ENCODE data around the gene BLACAT1. TPM values are rescaled to one million over a fixed set of nuclear protein-coding genes. Genes with fewer than 3 reads are reported as not detected.
A peak's percentile ranks its signal among the peaks of the same experiment; 100 is the strongest.

BLACAT1 gene
- total RNA-seq, 4 donors from 2014 or later: 0.48 TPM; not detected in 3

DNA sequence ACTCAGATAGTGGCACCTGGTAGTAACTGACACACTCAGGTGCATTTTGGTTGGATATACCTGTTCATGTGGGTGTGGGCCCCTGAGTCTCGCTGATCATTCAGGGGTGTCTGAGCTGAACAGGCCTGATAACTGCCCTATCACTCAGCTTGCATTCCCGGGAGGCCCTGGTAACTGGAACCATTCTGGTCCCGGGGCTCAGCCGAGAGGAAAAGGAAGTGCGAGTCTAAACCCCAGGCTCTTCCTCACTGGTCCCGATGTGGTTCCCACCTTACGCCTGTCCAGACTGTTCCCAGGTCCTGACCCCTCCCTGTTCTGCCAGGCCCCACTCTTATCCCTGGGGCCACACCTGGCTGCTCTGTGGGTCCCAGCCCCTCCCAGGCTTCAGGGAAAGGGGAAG, 36.9 kb upstream of the BLACAT1 start:
- no peak for DNase-seq
- H3K27ac ChIP-seq: peak overlapping the region in 2 of 4 donors; percentile 4 to 48
- H3K9me3 ChIP-seq: no peaks in the 10 kb centered on the region
- H3K27me3 ChIP-seq: no peaks in the 10 kb centered on the region
- peaks cover 11 to 34% (median 18%) of the 10 kb centered on the region in 4 donors for H3K4me1 ChIP-seq
- in situ Hi-C loops (cut with MboI; ENCODE audit: low pct_ligation_motif_present in 1 of 4, low pct_unique_long_range_greater_than_20kb in 1 of 4, low sequenced_read_pairs in 3 of 4) (no loop called here), intact Hi-C loops (cut with DNase I; ENCODE audit: low total_unique reads) (no loop called here)
- WGBS, 2 donors (ENCODE audit: low coverage in 1 of 2): 46% methylated on average over 7 of the region's 7 CpGs; no CpG with 5 or more reads in 1 of the 2 donors
- TF ChIP-seq POLR2AphosphoS5 (IDR thresholded peaks at IDR 0.05): no peak
- no peak for TF ChIP-seq POLR2A (IDR thresholded peaks at IDR 0.05)
- TF ChIP-seq EP300 (IDR thresholded peaks at IDR 0.05; ENCODE audit: low read depth): no peak
- TF ChIP-seq, protein P1, sequence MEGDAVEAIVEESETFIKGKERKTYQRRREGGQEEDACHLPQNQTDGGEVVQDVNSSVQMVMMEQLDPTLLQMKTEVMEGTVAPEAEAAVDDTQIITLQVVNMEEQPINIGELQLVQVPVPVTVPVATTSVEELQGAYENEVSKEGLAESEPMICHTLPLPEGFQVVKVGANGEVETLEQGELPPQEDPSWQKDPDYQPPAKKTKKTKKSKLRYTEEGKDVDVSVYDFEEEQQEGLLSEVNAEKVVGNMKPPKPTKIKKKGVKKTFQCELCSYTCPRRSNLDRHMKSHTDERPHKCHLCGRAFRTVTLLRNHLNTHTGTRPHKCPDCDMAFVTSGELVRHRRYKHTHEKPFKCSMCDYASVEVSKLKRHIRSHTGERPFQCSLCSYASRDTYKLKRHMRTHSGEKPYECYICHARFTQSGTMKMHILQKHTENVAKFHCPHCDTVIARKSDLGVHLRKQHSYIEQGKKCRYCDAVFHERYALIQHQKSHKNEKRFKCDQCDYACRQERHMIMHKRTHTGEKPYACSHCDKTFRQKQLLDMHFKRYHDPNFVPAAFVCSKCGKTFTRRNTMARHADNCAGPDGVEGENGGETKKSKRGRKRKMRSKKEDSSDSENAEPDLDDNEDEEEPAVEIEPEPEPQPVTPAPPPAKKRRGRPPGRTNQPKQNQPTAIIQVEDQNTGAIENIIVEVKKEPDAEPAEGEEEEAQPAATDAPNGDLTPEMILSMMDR (IDR thresholded peaks at IDR 0.05): no peak
- no peaks in the 10 kb centered on the region for H3K36me3 ChIP-seq
- H3K4me3 ChIP-seq: no peak overlapping the region

DNA sequence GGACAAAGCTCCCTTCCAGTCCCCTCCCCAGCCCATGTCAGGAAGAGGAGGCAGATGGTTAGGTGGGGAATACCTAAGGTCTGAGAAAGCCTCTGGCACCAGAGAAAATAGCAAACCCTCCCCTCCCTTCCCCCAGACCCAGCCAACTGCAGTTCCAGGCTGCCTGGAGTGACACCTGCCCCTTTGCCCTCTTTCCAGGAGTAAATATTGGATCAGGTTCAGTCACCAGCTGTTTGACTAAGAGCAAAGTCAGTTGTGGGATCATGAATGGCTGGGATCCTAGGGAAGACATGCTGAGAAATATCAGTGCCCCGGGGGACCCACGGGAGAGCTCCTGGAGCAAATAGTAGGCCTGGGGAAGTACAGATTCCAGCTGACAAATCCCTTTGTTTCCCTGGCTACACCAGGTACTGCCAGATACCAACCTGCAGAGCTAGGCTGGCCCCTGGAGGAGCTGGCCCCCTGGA, 36.4 kb upstream of the BLACAT1 start:
- Histone ChIP-seq H3K4me1 (peaks cover 11 to 34% (median 18%) of the 10 kb centered on the region in 4 donors), H3K27ac (peak overlapping the region in 2 of 4 donors; percentile 4 to 48), H3K4me3 (no peak overlapping the region), H3K36me3 (no peaks in the 10 kb centered on the region), H3K27me3 (no peaks in the 10 kb centered on the region), H3K9me3 (no peaks in the 10 kb centered on the region)
- TF ChIP-seq, protein P1 (IDR thresholded peaks at IDR 0.05): no peak
- TF ChIP-seq POLR2AphosphoS5 (IDR thresholded peaks at IDR 0.05) (no peak), POLR2A (IDR thresholded peaks at IDR 0.05) (no peak)
- intact Hi-C loops (cut with DNase I; ENCODE audit: low total_unique reads) (no loop called here), in situ Hi-C loops (cut with MboI; ENCODE audit: low pct_ligation_motif_present in 1 of 4, low pct_unique_long_range_greater_than_20kb in 1 of 4, low sequenced_read_pairs in 3 of 4) (no loop called here)
- DNase-seq: no peak
- 38% methylated on average over 2 of the region's 2 CpGs; no CpG with 5 or more reads in 1 of the 2 donors for WGBS, 2 donors (ENCODE audit: low coverage in 1 of 2)

DNA sequence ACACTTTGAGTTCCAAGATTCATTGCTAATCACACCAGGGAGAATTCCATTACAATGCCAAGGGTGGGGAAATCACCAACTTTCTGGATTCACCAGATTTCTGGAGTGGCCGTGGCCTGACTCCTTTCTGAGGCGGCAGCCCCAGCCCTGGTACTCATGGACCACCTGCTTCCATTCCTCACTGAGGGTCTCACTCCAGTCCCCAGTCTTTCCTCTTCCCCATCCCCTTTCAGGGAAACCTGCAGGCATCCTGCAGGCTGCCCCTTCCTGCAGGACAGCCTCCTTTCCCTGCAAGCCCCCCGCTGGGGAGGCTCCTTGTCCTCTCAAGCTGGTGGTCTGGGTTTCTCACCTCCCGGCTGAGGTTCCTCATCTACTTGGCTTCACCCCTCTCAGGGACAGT, 35.9 kb upstream of the BLACAT1 start:
- in situ Hi-C loops (cut with MboI; ENCODE audit: low pct_ligation_motif_present in 1 of 4, low pct_unique_long_range_greater_than_20kb in 1 of 4, low sequenced_read_pairs in 3 of 4): no loop called here
- Histone ChIP-seq H3K27me3 (no peaks in the 10 kb centered on the region), H3K4me1 (peaks cover 11 to 34% (median 18%) of the 10 kb centered on the region in 4 donors), H3K36me3 (no peaks in the 10 kb centered on the region), H3K4me3 (no peak overlapping the region), H3K9me3 (no peaks in the 10 kb centered on the region), H3K27ac (no peak overlapping the region)
- WGBS, 2 donors (ENCODE audit: low coverage in 1 of 2): 57 to 64% methylated on average over 1 to 4 of the region's 4 CpGs
- TF ChIP-seq POLR2AphosphoS5 (IDR thresholded peaks at IDR 0.05) (no peak), POLR2A (IDR thresholded peaks at IDR 0.05) (no peak), EP300 (IDR thresholded peaks at IDR 0.05; ENCODE audit: low read depth) (no peak)
- TF ChIP-seq, protein P1 (IDR thresholded peaks at IDR 0.05): no peak
- intact Hi-C loops (cut with DNase I; ENCODE audit: low total_unique reads): no loop called here
- DNase-seq: no peak

DNA sequence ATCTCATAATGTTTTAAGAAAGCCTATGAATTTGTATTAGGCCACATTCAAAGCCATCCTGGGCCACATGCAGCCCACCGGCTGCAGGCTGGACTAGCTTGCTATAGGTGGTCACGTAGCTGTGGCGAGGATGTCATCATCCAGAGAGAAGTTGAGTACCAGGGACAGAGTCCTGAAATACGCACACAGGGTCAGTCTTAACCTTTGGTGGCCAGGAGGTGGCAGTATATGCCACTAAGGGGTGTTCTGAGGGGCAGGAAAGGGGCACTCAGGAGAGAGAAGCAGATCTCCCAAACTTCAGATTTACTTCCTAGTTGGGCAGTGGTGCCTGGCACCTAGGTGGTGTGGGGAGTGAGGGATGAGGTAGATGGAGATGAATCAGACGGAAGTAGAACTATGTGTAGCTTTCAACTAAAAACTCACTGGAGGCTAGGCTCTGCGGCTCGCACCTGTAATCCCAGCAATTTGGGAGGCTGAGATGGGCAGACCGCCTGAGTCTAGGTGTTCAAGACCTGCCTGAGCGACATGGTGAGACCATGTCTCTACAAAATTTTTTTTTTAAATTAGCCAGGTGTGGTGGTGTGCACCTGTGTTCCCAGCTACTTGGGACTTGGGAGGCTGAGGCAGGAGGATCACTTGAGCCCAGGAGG, 32.4 kb upstream of the BLACAT1 start:
- WGBS, 2 donors (ENCODE audit: low coverage in 1 of 2): 0 to 38% methylated on average over 3 to 9 of the region's 9 CpGs
- intact Hi-C loops (cut with DNase I; ENCODE audit: low total_unique reads) (loop anchor here (2.0 kb wide), 1 partner anchor 37 kb away; no protein-coding TSS in a partner anchor), in situ Hi-C loops (cut with MboI; ENCODE audit: low pct_ligation_motif_present in 1 of 4, low pct_unique_long_range_greater_than_20kb in 1 of 4, low sequenced_read_pairs in 3 of 4) (loop anchor here in 3 of 4 donors (5.0 to 10.0 kb wide), 3 partner anchors 34 to 153 kb away; no protein-coding TSS in a partner anchor)
- Histone ChIP-seq H3K4me3 (no peak overlapping the region), H3K36me3 (no peaks in the 10 kb centered on the region), H3K9me3 (no peaks in the 10 kb centered on the region), H3K27ac (no peak overlapping the region), H3K4me1 (peaks cover 2 to 20% (median 8%) of the 10 kb centered on the region in 4 donors), H3K27me3 (peaks cover 7% of the 10 kb centered on the region)
- TF ChIP-seq, protein P1 (IDR thresholded peaks at IDR 0.05): peak; percentile 78 to 84 (median 82)
- TF ChIP-seq POLR2AphosphoS5 (IDR thresholded peaks at IDR 0.05): no peak
- DNase-seq: peak; percentile 49

All from transverse colon (tissue), 4 donors.